ENCODE data around the gene C2orf72. TPM values are rescaled to one million over a fixed set of nuclear protein-coding genes. Genes with fewer than 3 reads are reported as not detected.

C2orf72 gene
- total and polyA plus RNA-seq, 2 of the 4 experiments (the other 2 are of a cell fraction), result 0.09 to 0.18 TPM

- Histone ChIP-seq H3K79me1 (ENCODE audit: low read depth in 1 of 2, low read length in 2 of 2) (no peaks in the 10 kb centered on the region), H2BK120ac (ENCODE audit: low read depth, low read length) (no peak overlapping the region), H2BK20ac (ENCODE audit: low read depth, low read length) (no peak overlapping the region), H3K56ac (ENCODE audit: extremely low read depth, insufficient read depth, low read length) (no peak overlapping the region), H4K5ac (ENCODE audit: low read depth, low read length) (no peak overlapping the region), H2AK5ac (ENCODE audit: low read depth, low read length) (no peak overlapping the region), H2BK5ac (ENCODE audit: low read depth, low read length, poor library complexity, severe bottlenecking) (no peak overlapping the region), H3K27me3 (ENCODE audit: control insufficient read depth, insufficient read depth, low read length) (peaks cover 30% of the 10 kb centered on the region), H2AK9ac (replicated peaks; ENCODE audit: low read depth, low read length, poor library complexity) (no peak overlapping the region), H3K18ac (ENCODE audit: low read depth, low read length) (no peak overlapping the region), H3K9me1 (ENCODE audit: insufficient read depth, low read length) (no peaks in the 10 kb centered on the region), H2BK15ac (ENCODE audit: low read depth, low read length) (no peak overlapping the region), H3K9me3 (ENCODE audit: control insufficient read depth, insufficient read depth, low read length) (no peaks in the 10 kb centered on the region; the same call in 1 of the 2 replicates), H3K4me3 (ENCODE audit: insufficient read depth, low read depth, low read length) (no peak overlapping the region), H3K23ac (ENCODE audit: low read depth, low read length) (no peak overlapping the region), H3K4me2 (ENCODE audit: low read depth, low read length) (no peak overlapping the region), H3K14ac (replicated peaks; ENCODE audit: low read depth, low read length) (no peak overlapping the region), H4K8ac (ENCODE audit: low read depth in 2 of 2, low read length in 2 of 2) (no peak overlapping the region), H3K9ac (ENCODE audit: low read depth, low read length) (no peak overlapping the region), H3K4me1 (ENCODE audit: control insufficient read depth, insufficient read depth, low read length) (no peaks in the 10 kb centered on the region), H3K4ac (ENCODE audit: low read depth, low read length) (no peak overlapping the region), H2AFZ (replicated peaks; ENCODE audit: low read length, poor library complexity) (no peak overlapping the region), H3K36me3 (ENCODE audit: control insufficient read depth, insufficient read depth, low read length) (no peaks in the 10 kb centered on the region), H4K20me1 (ENCODE audit: insufficient read depth, low read length) (no peaks in the 10 kb centered on the region), H3K27ac (ENCODE audit: insufficient read depth, low read length) (no peak overlapping the region), H4K91ac (ENCODE audit: insufficient read depth, low read depth, low read length) (no peak overlapping the region)
- intact Hi-C loops (cut with micrococcal nuclease) (no loop called here), in situ Hi-C loops (cut with MboI; ENCODE audit: low sequenced_read_pairs) (no loop called here), dilution Hi-C loops (cut with HindIII; ENCODE audit: low sequenced_read_pairs, unreplicated experiment) (no loop called here)
- ATAC-seq (ENCODE audit: low read depth) (no peak), DNase-seq (no peak)
- CTCF ChIA-PET, result no interaction called here
- BruUV-seq (replicated peaks), result no TSS peak
- 100% methylated on average over 2 of the region's 10 CpGs; no CpG with 5 or more reads in 1 of the 2 experiments for WGBS, 2 experiments (ENCODE audit: extremely low coverage in 2 of 2, insufficient read length in 1 of 2)
- TF ChIP-seq CEBPB (IDR thresholded peaks at IDR 0.05; ENCODE audit: low read depth, low read length) (no peak), USF2 (IDR thresholded peaks at IDR 0.05; ENCODE audit: low read depth, low read length) (no peak), MAFK (IDR thresholded peaks at IDR 0.05; ENCODE audit: low read depth, low read length) (no peak)
- POLR2A ChIA-PET (ENCODE audit: unreplicated experiment), result no interaction called here
Measured at GRCh38 chr2:231002641-231003040, 34.7 kb upstream of the C2orf72 start.

All from IMR-90 (cell line).